HepG2 (cell line): ENCODE data around the gene GJC1. TPM values are rescaled to one million over a fixed set of nuclear protein-coding genes. Genes with fewer than 3 reads are reported as not detected.
A peak's percentile ranks its signal among the peaks of the same experiment; 100 is the strongest.

ENCODE experiments used
- ATAC-seq: fragments of 200-7000 bp; cut with Tn5 transposase; 3 replicates; pipeline ENCODE4 v1.9.1; 2020; ENCODE audit warnings: mild to moderate bottlenecking, moderate library complexity
- BruUV-seq: library from RNA; stranded (reverse); fragments of 400-500 nt; replicated peaks from 2 replicates; lab custom pipeline; 2021; lab: Mats Ljungman, UMichigan
- CTCF ChIA-PET: fragments of 300-600 bp; formaldehyde crosslinking; extraction: SDS; loops from one replicate; lab custom pipeline; 2021; ENCODE audit warnings: low total read pairs, inconsistent platforms, low intra/inter-chr PET ratio; lab: Yijun Ruan, JAX
- POLR2A ChIA-PET: fragments of 350-600 bp; sonication (Branson Sonifier 250); formaldehyde crosslinking; loops from one replicate; lab custom pipeline; 2020; ENCODE audit warnings: antibody characterized with exemption, inconsistent platforms; lab: Yijun Ruan, JAX
- DNase-seq: peaks from one replicate; pipeline ENCODE4 v3.0.0-alpha.2; 2015; ENCODE audit warnings: low spot score
- FAIRE-seq: peaks from 3 replicates; lab custom pipeline; 2011; peaks lifted over from hg19 to GRCh38; lab: Jason Lieb, UNC
- H2AFZ ChIP-seq: one replicate; pipeline ENCODE4 v1.6.1; 2011; ENCODE audit warnings: low read length, inconsistent platforms
- H3K27ac ChIP-seq: fragments of 300-600 bp; 3 replicates; pipeline ENCODE4 v1.8.0; 2011; ENCODE audit warnings: mixed run types, mild to moderate bottlenecking, mixed read lengths, low read length, inconsistent platforms; ENCODE audit not compliant: insufficient read depth; ENCODE audit errors: extremely low read length
- H3K27me3 ChIP-seq, 2 experiments: fragments of 200-600 bp in 1 of 2; 2 replicates in 1 of 2; 3 replicates in 1 of 2; pipeline versions ENCODE4 v1.6.0 to v1.8.0; 2011; ENCODE audit warnings: low read length in 2 of 2, mild to moderate bottlenecking in 2 of 2, moderate library complexity in 2 of 2, inconsistent platforms in 1 of 2; ENCODE audit not compliant: insufficient read depth in 2 of 2, control insufficient read depth in 1 of 2
- H3K36me3 ChIP-seq, 2 experiments: fragments of 200-600 bp in 1 of 2; replicated peaks in 1 of 2; 2 replicates in 1 of 2; 3 replicates in 1 of 2; pipeline versions ENCODE4 v1.5.1 to v1.8.0; 2011; ENCODE audit warnings: low read length in 2 of 2, inconsistent platforms in 1 of 2; ENCODE audit not compliant: insufficient read depth in 2 of 2, control insufficient read depth in 1 of 2
- H3K4me1 ChIP-seq: 2 replicates; pipeline ENCODE4 v1.5.1; 2012; ENCODE audit warnings: low read length, inconsistent platforms; ENCODE audit not compliant: insufficient read depth
- H3K4me2 ChIP-seq: 2 replicates; pipeline ENCODE4 v1.6.0; 2011; ENCODE audit warnings: low read depth, low read length, inconsistent platforms
- H3K4me3 ChIP-seq, 3 experiments: fragments of 200-600 bp in 1 of 3; sonication (generic), shearing (Covaris generic) in 1 of 3; replicated peaks in 1 of 3; 2 replicates each; pipeline ENCODE4 v1.5.1; 2011 to 2016; ENCODE audit warnings: low read length in 3 of 3, inconsistent platforms in 2 of 3, low read depth in 2 of 3, mild to moderate bottlenecking in 2 of 3, control low read depth in 1 of 3, mixed read lengths in 1 of 3; ENCODE audit not compliant: insufficient read depth in 1 of 3
- H3K79me2 ChIP-seq: one replicate; pipeline ENCODE4 v1.6.1; 2011; ENCODE audit warnings: low read length, inconsistent platforms; ENCODE audit not compliant: insufficient read depth
- H3K9ac ChIP-seq: 2 replicates; pipeline ENCODE4 v1.6.0; 2011; ENCODE audit warnings: mild to moderate bottlenecking, low read depth, low read length, inconsistent platforms; ENCODE audit not compliant: insufficient read depth
- H3K9me3 ChIP-seq: 2 replicates; pipeline ENCODE4 v1.5.1; 2012; ENCODE audit warnings: mild to moderate bottlenecking, low read length
- H4K20me1 ChIP-seq: 2 replicates; pipeline ENCODE4 v1.6.0; 2011; ENCODE audit warnings: inconsistent platforms, mild to moderate bottlenecking, low read length, moderate library complexity; ENCODE audit not compliant: insufficient read depth
- CCDC6 ChIP-seq: sonication (generic); formaldehyde crosslinking; IDR thresholded peaks from 2 replicates; pipeline ENCODE4 v1.8.1; 2022; ENCODE audit warnings: mild to moderate bottlenecking, missing genetic modification reagents, moderate library complexity
- E2F1 ChIP-seq: sonication (generic); formaldehyde crosslinking; IDR thresholded peaks from 2 replicates; pipeline ENCODE4 v1.5.0; 2020; ENCODE audit warnings: missing genetic modification reagents
- HMG20A ChIP-seq: IDR thresholded peaks from 2 replicates; pipeline ENCODE4 v1.6.1; 2016; ENCODE audit warnings: borderline replicate concordance
- KDM1A ChIP-seq: IDR thresholded peaks from 2 replicates; pipeline ENCODE4 v1.6.1; 2016; ENCODE audit warnings: missing compliant biosample characterization
- SIN3B ChIP-seq: fragments of 150-350 bp; IDR thresholded peaks from 2 replicates; pipeline ENCODE4 v1.6.1; 2014; ENCODE audit warnings: low read length
- SP4 ChIP-seq: sonication (generic); formaldehyde crosslinking; IDR thresholded peaks from 2 replicates; pipeline ENCODE4 v1.8.1; 2023; ENCODE audit warnings: mild to moderate bottlenecking, missing genetic modification reagents
- TSC22D2 ChIP-seq: sonication (generic); formaldehyde crosslinking; IDR thresholded peaks from 2 replicates; pipeline ENCODE4 v1.5.1; 2020; ENCODE audit warnings: missing genetic modification reagents, mild to moderate bottlenecking, borderline replicate concordance
- USF2 ChIP-seq, 2 experiments: sonication (generic) in 1 of 2; formaldehyde crosslinking in 1 of 2; IDR thresholded peaks; 2 replicates each; pipeline versions ENCODE4 v1.5.1 to v1.6.1; 2011 to 2020; ENCODE audit warnings: borderline replicate concordance in 1 of 2, low read depth in 1 of 2, low read length in 1 of 2, mild to moderate bottlenecking in 1 of 2, missing genetic modification reagents in 1 of 2, moderate library complexity in 1 of 2
- ZBTB10 ChIP-seq: sonication (generic); formaldehyde crosslinking; IDR thresholded peaks from 2 replicates; pipeline ENCODE4 v1.4.0; 2020; ENCODE audit warnings: missing genetic modification reagents, borderline replicate concordance
- ZFY ChIP-seq: sonication (generic); formaldehyde crosslinking; IDR thresholded peaks from 2 replicates; pipeline ENCODE4 v1.4.0; 2020; ENCODE audit warnings: missing genetic modification reagents
- ZNF280D ChIP-seq: sonication (generic); formaldehyde crosslinking; IDR thresholded peaks from 2 replicates; pipeline ENCODE4 v1.5.1; 2020; ENCODE audit warnings: mild to moderate bottlenecking, missing genetic modification reagents
- ZSCAN20 ChIP-seq: sonication (generic); formaldehyde crosslinking; IDR thresholded peaks from 2 replicates; pipeline ENCODE4 v1.4.0; 2020; ENCODE audit warnings: missing genetic modification reagents, mild to moderate bottlenecking, borderline replicate concordance
- WGBS: methylation state at CpG from one replicate; pipeline ENCODE4 v1.1.6; 2017; ENCODE audit warnings: low lambda C conversion rate; 5-methylcytosine and 5-hydroxymethylcytosine counted together
- in situ Hi-C: cut with HindIII; loops from 2 replicates; pipeline ENCODE4 v1.10.0; 2017; ENCODE audit warnings: low pct_unique_long_range_greater_than_20kb; ENCODE audit not compliant: extremely low pct_ligation_motif_present
- intact Hi-C: fragments of 100-400 bp; cut with micrococcal nuclease; formaldehyde crosslinking; loops from one replicate; pipeline ENCODE4 v1.10.0; 2022; ENCODE audit not compliant: unreplicated experiment
- polyA plus RNA-seq, 8 experiments: library from polyadenylated mRNA; depleted of rRNA in 3 of 8; stranded (reverse) in 7 of 8; unstranded in 1 of 8; fragments of >200 nt; fragmentation: Illumina TruSeq in 4 of 8; extraction: Trizol in 4 of 8; gene quantifications; 2 replicates each; pipeline versions ENCODE4 v1.2.1 to v1.2.3, GENCODE V29; 2011 to 2016; ENCODE audit warnings: low read depth in 4 of 8, missing spikeins in 1 of 8, mixed read lengths in 1 of 8; ENCODE audit not compliant: insufficient read depth in 1 of 8
- total RNA-seq, 5 experiments: library from RNA; depleted of rRNA; stranded (reverse); fragments of >200 nt; fragmentation: Illumina TruSeq; extraction: Trizol; gene quantifications; 2 replicates each; pipeline ENCODE4 v1.2.3, GENCODE V29; 2016; ENCODE audit warnings: low read depth in 1 of 5

GJC1 gene
- total and polyA plus RNA-seq, 2 of the 13 experiments (the other 11 are each of a cell fraction or from before 2014, with no cell fraction given) = 1.7 TPM

GRCh38 chr17:44829523-44830358, at the start of gene GJC1 (continued):
- TF ChIP-seq USF2 (IDR thresholded peaks at IDR 0.05; ENCODE audit: low read depth, low read length) (no peak), USF2 (CRISPR knock-in tag; IDR thresholded peaks at IDR 0.05; ENCODE audit: borderline replicate concordance) (no peak), ZSCAN20 (CRISPR knock-in tag) (no peak), E2F1 (0 out of 2 replicates have a peak, but pooled peaks have one; percentile 28), CCDC6 (CRISPR knock-in tag) (no peak)

GRCh38 chr17:44879376-44879775, 49.3 kb upstream of the GJC1 start:
- ChIA-PET POLR2A (interaction anchor here (1.6 kb wide), 1 partner anchor 19 kb away, joined by 4 read pairs; the partner anchor contains the start of gene EFTUD2), CTCF (interaction anchor here (1.7 to 1.8 kb wide), 2 partner anchors 100 to 104 kb away, joined by 13 to 25 read pairs; no protein-coding TSS in a partner anchor)
- H4K20me1 ChIP-seq = no peaks in the 10 kb centered on the region
- DNase-seq (no peak), ATAC-seq (no peak), FAIRE-seq (no peak)
- no TSS peak for BruUV-seq
- in situ Hi-C loops (no loop called here), intact Hi-C loops (no loop called here)
- no peak overlapping the region for H3K9ac ChIP-seq
- no peak overlapping the region for H3K4me2 ChIP-seq
- no peaks in the 10 kb centered on the region for H3K9me3 ChIP-seq
- WGBS = 93% methylated on average over 6 of the region's 6 CpGs
- no peaks in the 10 kb centered on the region for H3K4me1 ChIP-seq
- peaks cover 42 to 90% of the 10 kb centered on the region in 2 experiments for H3K36me3 ChIP-seq
- no peak overlapping the region for H3K4me3 ChIP-seq
- no peaks in the 10 kb centered on the region for H3K27me3 ChIP-seq
- H3K79me2 ChIP-seq = no peaks in the 10 kb centered on the region
- H2AFZ ChIP-seq = no peak overlapping the region
- H3K27ac ChIP-seq = no peak overlapping the region
- TF ChIP-seq SIN3B (no peak), ZFY (CRISPR knock-in tag) (no peak), ZNF280D (CRISPR knock-in tag) (no peak), HMG20A (no peak), KDM1A (CRISPR knock-in tag) (no peak), SP4 (CRISPR knock-in tag) (no peak), ZBTB10 (no peak), TSC22D2 (no peak)
